ENCODE results near the gene MYCBPAP.

The MYCBPAP gene, protein sequence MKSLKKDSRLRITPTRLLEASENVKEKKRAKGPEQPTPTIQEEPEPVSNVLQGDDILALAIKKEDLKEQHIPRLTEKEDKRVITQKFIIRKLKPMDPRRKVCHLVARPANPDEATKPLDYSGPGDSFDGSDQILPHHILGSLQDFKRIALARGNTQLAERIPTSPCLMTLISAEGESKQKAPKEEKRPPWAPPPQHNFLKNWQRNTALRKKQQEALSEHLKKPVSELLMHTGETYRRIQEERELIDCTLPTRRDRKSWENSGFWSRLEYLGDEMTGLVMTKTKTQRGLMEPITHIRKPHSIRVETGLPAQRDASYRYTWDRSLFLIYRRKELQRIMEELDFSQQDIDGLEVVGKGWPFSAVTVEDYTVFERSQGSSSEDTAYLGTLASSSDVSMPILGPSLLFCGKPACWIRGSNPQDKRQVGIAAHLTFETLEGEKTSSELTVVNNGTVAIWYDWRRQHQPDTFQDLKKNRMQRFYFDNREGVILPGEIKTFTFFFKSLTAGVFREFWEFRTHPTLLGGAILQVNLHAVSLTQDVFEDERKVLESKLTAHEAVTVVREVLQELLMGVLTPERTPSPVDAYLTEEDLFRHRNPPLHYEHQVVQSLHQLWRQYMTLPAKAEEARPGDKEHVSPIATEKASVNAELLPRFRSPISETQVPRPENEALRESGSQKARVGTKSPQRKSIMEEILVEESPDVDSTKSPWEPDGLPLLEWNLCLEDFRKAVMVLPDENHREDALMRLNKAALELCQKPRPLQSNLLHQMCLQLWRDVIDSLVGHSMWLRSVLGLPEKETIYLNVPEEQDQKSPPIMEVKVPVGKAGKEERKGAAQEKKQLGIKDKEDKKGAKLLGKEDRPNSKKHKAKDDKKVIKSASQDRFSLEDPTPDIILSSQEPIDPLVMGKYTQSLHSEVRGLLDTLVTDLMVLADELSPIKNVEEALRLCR

DNA sequence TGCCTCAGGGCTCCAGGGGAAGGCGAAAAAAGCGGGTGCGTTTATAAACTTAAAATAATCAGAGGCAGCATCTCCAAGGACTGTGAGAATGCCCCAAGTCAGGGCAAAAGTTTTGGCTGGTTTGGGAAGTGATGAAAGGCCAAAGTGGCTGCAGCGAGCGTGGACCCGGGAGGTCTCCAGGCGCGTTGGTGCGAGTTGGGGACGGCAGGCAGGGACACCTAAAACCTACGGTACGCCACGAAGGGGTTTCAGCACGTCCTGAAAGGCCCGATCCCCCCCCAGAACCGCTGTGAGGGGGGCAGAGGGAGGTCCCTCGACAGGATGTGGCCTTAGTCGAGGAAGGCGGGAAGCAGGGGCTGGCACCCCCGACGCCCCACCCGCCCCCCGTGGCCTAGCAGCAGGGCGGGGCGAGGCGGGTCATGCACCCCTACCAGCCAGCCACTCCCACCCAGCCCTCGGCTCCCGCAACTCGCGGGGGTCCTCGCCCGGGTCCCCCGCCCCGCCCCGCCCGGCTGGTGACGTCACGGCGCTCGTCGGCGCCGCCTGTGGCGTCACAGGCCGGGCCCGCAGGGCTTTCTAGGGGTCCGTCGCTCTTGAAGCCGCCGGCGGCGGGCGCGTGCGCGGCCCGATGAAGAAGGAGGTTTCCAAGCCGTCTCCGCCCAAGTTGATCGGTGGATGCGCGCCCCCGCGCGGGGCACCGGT lies at the start of gene MYCBPAP:
Gene MYCBPAP (plus strand): TSS at position 569 of the 702 bp plus-strand sequence. CDS start 236 bp downstream, outside the sequence.
- DNase-seq: peak; percentile 40

DNA sequence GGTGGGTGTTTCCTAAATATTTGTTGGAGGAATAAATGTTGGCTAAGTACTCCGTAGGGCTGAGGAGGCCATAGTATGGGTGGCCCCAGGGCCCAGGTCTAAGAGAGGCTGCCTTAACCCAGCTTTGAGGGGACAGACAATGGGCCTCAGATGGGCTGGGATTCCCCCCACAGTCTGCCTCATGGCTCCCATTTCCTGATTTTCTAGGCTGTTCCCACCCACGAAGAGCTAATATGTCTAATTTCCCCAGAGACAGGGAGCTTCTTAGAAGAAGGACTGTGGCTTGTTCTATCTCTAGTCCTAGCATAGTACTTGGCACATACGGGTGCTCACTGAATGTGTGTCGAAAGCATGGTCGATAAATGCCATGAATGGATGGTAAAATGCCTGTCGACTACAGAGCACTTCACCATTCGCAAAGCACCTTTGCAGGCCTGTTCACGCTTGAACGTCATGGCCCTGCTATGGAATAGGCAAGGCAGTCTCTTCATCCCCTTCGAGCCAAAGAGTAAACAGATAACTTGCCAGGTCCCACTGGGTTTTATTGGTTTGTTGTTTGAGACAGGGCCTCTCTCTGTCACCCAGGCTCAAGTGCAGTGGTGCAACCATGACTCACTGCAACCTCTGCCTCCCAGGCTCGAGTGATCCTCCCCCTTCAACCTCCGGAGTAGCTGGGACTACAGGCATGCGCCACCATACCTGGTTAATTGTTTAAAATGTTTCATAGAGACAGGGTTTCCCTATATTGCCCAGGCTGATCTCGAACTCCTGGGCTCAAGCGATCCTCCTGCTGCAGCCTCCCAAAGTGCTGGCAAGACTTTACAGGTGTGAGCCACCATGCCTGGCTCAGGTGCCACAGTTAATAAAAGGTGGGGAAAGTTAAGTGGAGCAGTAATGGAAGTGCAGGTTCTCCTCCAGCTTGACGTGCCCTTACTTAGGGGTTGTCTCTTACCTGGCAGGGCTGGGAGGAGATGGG lies 49.2 kb upstream of the MYCBPAP start:
- DNase-seq: no peak

GRCh38 chr17:50459756-50460155 lies 48.5 kb upstream of the MYCBPAP start:
- no peak for DNase-seq

DNA sequence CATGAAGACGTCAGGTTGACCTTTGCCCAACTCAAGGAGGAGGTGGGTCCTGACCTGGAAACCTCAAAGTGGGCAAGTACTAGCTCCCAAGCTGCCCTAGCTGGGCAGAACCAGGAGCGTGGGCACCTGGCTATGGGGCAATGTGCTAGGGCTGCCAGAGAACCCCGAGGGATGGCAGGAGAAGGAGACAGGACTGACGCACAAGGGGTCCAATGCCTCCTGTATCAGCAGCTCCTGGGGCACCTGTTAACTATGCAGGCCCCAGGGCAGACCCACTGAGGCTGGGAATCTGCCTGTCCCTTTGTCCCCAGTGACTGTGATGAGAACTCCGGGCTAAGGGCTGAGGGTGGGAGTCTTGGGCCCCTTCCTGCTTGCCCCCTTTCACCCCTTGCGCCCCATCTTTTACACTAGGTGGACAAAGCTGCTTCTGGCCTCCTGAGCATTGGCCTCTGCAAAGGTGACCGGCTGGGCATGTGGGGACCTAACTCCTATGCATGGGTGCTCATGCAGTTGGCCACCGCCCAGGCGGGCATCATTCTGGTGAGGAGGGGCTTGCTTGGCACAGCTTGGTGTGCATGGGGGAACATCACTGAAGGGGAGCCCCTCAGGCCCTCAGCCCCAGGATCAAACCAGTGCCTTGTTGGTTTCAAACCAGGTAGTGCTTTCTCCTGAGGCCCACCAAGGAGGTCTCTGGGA lies 47.3 kb upstream of the MYCBPAP start:
- no peak for DNase-seq

DNA sequence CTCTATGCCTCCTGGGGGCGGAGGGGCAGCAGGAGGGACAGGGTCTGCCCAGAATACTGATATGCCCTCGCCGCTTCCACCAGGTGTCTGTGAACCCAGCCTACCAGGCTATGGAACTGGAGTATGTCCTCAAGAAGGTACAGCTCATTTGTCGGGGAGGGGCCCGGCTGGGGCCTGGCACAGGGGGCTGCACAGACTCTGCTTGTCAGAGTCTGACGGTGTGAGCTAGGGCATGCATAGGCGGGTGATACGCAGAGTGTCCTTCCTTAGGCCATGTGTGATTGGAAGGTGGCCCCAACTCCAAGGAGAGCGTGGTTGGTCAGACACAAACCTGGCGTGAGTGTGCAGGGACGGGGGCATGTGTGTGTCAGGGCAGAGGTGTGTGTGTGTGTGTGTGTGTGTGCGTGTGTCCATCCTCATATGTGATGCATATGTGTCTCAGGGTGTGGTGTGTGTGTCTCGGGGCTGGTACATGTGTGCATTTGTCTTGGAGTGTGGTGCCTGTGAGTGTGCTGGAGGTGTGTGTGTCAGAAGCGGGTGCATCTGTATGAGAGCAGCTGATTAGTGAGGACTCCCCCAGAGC lies 46.6 kb upstream of the MYCBPAP start:
- no peak for DNase-seq

- no peak for DNase-seq
These were observed 45.8 kb upstream of the MYCBPAP start for GRCh38 chr17:50462446-50462845.

- DNase-seq: no peak
These were observed 44.1 kb upstream of the MYCBPAP start for GRCh38 chr17:50464121-50464520.

- DNase-seq: no peak
These were observed 43.5 kb upstream of the MYCBPAP start for GRCh38 chr17:50464736-50465135.

DNA sequence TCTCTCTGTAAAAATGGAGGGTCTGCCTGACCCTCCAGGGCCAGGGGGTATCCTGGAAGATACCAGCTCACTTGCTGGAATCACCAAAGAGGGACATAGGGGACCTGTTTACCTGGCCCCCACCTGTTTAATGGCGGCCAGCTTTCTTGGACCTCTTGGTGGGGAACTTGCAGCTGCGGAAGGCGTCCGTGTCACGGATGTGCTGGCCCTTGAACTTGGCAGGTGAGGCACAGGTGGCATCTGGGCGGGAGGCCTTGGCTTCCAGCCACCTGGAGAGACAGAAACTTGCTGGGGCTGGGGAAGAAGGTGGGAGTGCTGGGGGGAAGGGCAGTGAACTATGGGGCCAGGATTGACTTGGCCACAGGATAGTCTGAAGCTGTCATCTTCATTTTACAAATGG lies 43.1 kb upstream of the MYCBPAP start:
- no peak for DNase-seq

DNA sequence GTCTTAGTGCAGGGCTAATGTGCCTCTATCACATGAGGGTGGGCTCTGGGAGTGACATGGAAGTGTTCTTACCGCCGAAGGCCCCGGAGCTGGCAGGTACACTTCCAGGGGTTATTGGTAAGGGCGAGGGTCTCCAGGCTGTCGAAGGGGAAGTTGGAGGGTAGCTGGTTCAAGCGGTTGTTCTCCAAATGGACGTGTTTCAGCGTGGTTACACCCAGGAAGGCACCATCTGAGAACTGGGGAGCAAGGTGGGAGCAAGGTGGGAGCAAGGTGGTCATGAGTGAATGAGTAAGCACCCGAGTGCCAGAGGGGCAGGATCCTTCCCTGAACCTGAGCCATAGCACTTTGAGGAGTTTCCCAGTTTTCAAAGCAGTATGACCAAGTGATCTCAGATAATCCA lies 42.6 kb upstream of the MYCBPAP start:
- DNase-seq: no peak

DNA sequence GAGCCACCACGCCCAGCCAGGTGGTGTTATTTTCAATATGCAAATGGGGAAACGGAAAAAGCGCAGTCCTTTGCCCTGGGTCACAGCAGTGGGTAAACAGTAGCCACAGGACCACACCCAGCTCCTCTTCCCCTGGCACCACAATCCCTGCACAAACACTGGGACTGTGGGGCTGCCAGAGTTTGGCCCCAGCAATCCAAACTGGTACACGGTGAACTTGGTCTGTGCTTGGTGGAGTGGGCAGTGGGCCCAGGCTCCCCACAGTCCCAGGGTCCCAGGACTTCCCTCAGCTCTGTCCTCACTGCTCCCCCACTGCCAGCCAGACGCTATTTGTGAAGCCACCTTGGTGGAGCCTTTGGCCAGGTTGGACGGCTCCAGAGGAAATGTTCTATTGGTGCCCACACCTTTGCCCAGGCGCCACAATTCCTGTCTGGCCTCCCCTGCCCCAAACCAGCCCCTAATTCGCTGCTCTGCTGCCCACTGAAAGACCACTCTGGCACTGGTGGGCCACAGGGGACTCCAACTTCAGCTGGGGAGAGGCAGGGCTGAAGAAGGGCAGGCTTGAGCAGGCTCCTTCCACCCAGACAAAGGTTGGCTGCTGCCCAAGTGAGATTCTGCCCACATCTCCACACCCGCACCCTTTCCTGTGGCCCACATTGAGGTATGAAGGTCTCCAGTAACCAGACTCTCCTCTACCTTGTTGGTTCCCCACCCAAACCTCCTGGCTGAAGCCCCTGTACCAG lies 41.7 kb upstream of the MYCBPAP start:
- no peak for DNase-seq

GRCh38 chr17:50467114-50467854 lies 41.0 kb upstream of the MYCBPAP start:
- no peak for DNase-seq

- no peak for DNase-seq
These were observed 40.4 kb upstream of the MYCBPAP start for GRCh38 chr17:50467855-50468303.

GRCh38 chr17:50468304-50469207 lies 39.7 kb upstream of the MYCBPAP start, which contains the start of gene CHAD:
Gene CHAD, minus strand, starts transcription at chr17:50468880. Its CDS starts 67 bp downstream, at chr17:50468813.
- no peak for DNase-seq

GRCh38 chr17:50469208-50469605 lies 39.0 kb upstream of the MYCBPAP start:
- no peak for DNase-seq

- DNase-seq: no peak
These were observed 38.5 kb upstream of the MYCBPAP start for GRCh38 chr17:50469671-50470305.

- DNase-seq: no peak
These were observed 37.8 kb upstream of the MYCBPAP start for GRCh38 chr17:50470426-50470825.

Data from kidney glomerular epithelial cell (primary cell).